Thoracic aorta (tissue), 2 donors: ENCODE results near the gene RBM23. TPM values are rescaled to one million over a fixed set of nuclear protein-coding genes. Genes with fewer than 3 reads are reported as not detected.

ENCODE experiments used
- ATAC-seq: fragments of 150-250 bp; one replicate; pipeline ENCODE4 v1.8.0; 2017; ENCODE audit warnings: low read depth; ENCODE audit not compliant: insufficient number of reproducible peaks, low FRiP score
- DNase-seq: peaks from one replicate; pipeline ENCODE4 v3.0.0-alpha.2; 2020; ENCODE audit warnings: low spot score
- H3K27ac ChIP-seq, 2 donors: fragments of 200-600 bp; sonication (generic); 1 replicate in 1 of 2; 2 replicates in 1 of 2; pipeline ENCODE4 v1.5.1; 2016; ENCODE audit warnings: mild to moderate bottlenecking in 2 of 2, moderate library complexity in 2 of 2
- H3K27me3 ChIP-seq: fragments of 200-600 bp; sonication (generic); replicated peaks from 2 replicates; pipeline ENCODE4 v1.6.0; 2016; ENCODE audit warnings: mild to moderate bottlenecking; ENCODE audit not compliant: insufficient read depth
- H3K36me3 ChIP-seq: fragments of 200-600 bp; sonication (generic); one replicate; pipeline ENCODE4 v1.5.1; 2016
- H3K4me1 ChIP-seq, 2 donors: fragments of 200-600 bp; sonication (generic); 1 replicate in 1 of 2; 2 replicates in 1 of 2; pipeline versions ENCODE4 v1.5.1 to v1.6.0; 2016; ENCODE audit warnings: low read depth in 2 of 2, mild to moderate bottlenecking in 1 of 2; ENCODE audit not compliant: control insufficient read depth in 1 of 2
- H3K4me3 ChIP-seq: fragments of 200-600 bp; sonication (generic); 2 replicates; pipeline ENCODE4 v1.5.1; 2016; ENCODE audit warnings: mild to moderate bottlenecking
- H3K9me3 ChIP-seq: fragments of 200-600 bp; sonication (generic); 2 replicates; pipeline ENCODE4 v1.5.1; 2016
- total RNA-seq, 2 donors: library from RNA; depleted of rRNA; stranded (reverse); fragments of >200 nt; gene quantifications; one replicate each; pipeline versions ENCODE4 v1.1.0 to v1.2.3, GENCODE V29; 2016
- TF ChIP-seq, protein P1 (sequence below): fragments of 200-600 bp; sonication (generic); IDR thresholded peaks from one replicate; pipeline ENCODE4 v1.5.1; 2019; ENCODE audit warnings: antibody characterized with exemption

Gene RBM23
- total RNA-seq, 2 donors from 2014 or later, result 75.9 to 731 TPM

DNA sequence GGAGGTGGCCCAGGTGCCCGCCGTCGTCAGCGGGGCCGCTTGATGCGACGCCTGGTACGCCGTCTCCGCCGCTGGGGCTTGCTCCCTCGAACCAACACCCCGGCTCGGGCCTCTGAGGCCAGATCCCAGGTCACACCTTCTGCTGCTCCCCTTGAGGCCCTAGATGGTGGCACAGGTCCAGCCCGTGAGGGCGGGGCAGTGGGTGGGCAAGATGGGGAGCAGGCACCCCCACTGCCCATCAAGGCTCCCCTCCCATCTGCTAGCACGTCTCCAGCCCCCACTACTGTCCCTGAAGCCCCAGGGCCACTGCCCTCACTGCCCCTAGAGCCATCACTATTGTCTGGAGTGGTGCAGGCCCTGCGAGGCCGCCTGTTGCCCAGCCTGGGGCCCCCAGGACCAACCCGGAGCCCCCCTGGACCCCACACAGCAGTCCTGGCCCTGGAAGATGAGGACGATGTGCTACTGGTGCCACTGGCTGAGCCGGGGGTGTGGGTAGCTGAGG is 41.9 kb downstream of the RBM23 start:
- Histone ChIP-seq H3K27me3 (no peaks in the 10 kb centered on the region), H3K4me1 (peaks cover 7 to 37% of the 10 kb centered on the region in 2 donors), H3K4me3 (no peak overlapping the region), H3K9me3 (no peaks in the 10 kb centered on the region), H3K27ac (no peak overlapping the region), H3K36me3 (peaks cover 57% of the 10 kb centered on the region)
- no peak for ATAC-seq
- TF ChIP-seq, protein P1, sequence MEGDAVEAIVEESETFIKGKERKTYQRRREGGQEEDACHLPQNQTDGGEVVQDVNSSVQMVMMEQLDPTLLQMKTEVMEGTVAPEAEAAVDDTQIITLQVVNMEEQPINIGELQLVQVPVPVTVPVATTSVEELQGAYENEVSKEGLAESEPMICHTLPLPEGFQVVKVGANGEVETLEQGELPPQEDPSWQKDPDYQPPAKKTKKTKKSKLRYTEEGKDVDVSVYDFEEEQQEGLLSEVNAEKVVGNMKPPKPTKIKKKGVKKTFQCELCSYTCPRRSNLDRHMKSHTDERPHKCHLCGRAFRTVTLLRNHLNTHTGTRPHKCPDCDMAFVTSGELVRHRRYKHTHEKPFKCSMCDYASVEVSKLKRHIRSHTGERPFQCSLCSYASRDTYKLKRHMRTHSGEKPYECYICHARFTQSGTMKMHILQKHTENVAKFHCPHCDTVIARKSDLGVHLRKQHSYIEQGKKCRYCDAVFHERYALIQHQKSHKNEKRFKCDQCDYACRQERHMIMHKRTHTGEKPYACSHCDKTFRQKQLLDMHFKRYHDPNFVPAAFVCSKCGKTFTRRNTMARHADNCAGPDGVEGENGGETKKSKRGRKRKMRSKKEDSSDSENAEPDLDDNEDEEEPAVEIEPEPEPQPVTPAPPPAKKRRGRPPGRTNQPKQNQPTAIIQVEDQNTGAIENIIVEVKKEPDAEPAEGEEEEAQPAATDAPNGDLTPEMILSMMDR, result no peak
- DNase-seq, result no peak

DNA sequence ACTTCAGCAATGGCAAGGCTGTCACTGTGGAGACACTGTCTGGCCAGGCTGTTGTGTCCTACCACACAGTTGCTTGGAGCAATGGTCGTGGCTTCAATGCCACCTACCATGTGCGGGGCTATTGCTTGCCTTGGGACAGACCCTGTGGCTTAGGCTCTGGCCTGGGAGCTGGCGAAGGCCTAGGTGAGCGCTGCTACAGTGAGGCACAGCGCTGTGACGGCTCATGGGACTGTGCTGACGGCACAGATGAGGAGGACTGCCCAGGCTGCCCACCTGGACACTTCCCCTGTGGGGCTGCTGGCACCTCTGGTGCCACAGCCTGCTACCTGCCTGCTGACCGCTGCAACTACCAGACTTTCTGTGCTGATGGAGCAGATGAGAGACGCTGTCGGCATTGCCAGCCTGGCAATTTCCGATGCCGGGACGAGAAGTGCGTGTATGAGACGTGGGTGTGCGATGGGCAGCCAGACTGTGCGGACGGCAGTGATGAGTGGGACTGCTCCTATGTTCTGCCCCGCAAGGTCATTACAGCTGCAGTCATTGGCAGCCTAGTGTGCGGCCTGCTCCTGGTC is 43.1 kb downstream of the RBM23 start:
- H3K27ac ChIP-seq, result no peak overlapping the region
- DNase-seq, result no peak

DNA sequence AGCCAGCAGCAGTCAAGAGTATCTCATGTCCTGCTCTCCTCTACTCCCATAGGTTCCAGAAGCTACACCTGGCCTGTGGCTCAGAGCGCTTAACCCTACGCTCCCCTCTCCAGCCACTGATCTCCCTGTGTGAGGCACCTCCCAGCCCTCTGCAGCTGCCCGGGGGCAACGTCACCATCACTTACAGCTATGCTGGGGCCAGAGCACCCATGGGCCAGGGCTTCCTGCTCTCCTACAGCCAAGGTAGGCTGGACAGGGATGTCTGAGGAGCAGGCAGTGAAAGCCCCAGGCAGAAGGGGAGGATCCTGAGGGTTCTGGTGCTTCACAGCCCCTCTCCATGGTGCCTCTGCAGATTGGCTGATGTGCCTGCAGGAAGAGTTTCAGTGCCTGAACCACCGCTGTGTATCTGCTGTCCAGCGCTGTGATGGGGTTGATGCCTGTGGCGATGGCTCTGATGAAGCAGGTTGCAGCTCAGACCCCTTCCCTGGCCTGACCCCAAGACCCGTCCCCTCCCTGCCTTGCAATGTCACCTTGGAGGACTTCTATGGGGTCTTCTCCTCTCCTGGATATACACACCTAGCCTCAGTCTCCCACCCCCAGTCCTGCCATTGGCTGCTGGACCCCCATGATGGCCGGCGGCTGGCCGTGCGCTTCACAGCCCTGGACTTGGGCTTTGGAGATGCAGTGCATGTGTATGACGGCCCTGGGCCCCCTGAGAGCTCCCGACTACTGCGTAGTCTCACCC is 43.8 kb downstream of the RBM23 start:
- DNase-seq (no peak), ATAC-seq (no peak)
- H3K9me3 ChIP-seq, result no peaks in the 10 kb centered on the region
- peaks cover 14 to 42% of the 10 kb centered on the region in 2 donors for H3K4me1 ChIP-seq
- no peak overlapping the region for H3K4me3 ChIP-seq
- TF ChIP-seq, protein P1, result no peak
- peaks cover 57% of the 10 kb centered on the region for H3K36me3 ChIP-seq
- H3K27me3 ChIP-seq, result no peaks in the 10 kb centered on the region
- no peak overlapping the region for H3K27ac ChIP-seq

More for the DNA sequence above, 43.1 kb downstream of the RBM23 start:
- Histone ChIP-seq H3K4me3 (no peak overlapping the region), H3K9me3 (no peaks in the 10 kb centered on the region), H3K36me3 (peaks cover 57% of the 10 kb centered on the region), H3K4me1 (peaks cover 8 to 37% of the 10 kb centered on the region in 2 donors), H3K27me3 (no peaks in the 10 kb centered on the region)
- no peak for ATAC-seq
- TF ChIP-seq, protein P1, result no peak

DNA sequence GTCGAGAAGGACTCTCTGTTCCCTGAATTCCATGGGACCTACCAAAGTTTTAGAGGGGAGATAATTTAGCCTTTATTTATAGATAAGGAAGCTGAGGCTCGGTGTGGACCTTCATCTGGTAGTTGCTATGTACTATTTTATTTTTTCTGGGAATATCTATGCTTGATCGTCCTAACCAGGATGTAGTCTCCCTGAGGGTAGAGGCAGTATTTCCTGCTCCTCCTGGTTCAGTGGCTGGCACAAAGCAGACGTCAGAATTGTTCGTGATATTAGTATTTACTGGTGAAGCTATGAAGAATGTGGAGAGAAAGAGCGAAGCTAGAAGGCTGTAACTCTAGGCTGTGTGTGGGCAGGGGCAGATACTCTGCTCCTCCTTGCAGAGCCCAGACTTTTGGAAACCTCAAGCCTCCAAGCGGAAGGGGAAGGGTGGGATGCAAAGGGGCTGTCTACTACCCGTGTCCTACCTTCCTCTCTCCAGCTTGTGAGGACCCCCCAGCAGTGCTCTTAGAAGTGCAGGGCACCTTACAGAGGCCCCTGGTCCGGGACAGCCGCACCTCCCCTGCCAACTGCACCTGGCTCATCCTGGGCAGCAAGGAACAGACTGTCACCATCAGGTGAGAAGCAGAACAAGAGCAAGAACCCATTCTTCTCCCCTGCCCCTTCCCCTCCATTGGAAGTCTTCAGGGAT is 46.0 kb downstream of the RBM23 start:
- DNase-seq (no peak), ATAC-seq (no peak)
- Histone ChIP-seq H3K36me3 (peaks cover 45% of the 10 kb centered on the region), H3K27me3 (no peaks in the 10 kb centered on the region), H3K4me3 (peak overlapping the region; percentile 95), H3K9me3 (no peaks in the 10 kb centered on the region), H3K27ac (peak overlapping the region; percentile 98 to 99), H3K4me1 (peaks cover 19 to 50% of the 10 kb centered on the region in 2 donors)
- TF ChIP-seq, protein P1, result no peak
